Measurements from ENCODE around the gene OR6C3.
"Not testable (repeated sequence)": the region's sequence is repeated elsewhere in the genome, so short reads cannot be mapped to it uniquely, and the experiment has no call there.

OR6C3 gene

DNA sequence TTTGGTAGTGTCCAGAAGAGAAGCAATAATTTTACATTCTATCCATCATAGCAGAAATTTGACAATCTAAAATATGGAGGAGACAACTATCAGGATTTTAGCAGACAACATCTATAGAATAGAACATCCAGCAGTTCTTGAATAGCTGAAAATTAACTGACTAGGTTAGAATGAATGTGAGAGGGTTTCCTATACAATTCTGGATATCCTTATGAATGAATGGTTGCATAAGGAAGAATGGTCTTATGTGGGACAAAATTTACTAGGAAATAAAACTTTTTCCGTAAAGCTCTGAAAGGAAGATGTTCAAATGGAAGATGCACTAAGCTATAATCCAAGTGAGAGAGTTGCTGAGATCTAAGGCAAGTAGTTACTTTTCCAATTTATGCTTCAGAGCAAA is at the start of gene OR6C3:
OR6C3 (plus strand) TSS at position 301 of the 400 bp plus-strand sequence. CDS start 955 bp downstream, outside the sequence.
- no peak for DNase-seq

GRCh38 chr12:55280991-55281390 is 49.6 kb upstream of the OR6C3 start:
- DNase-seq: no peak

DNA sequence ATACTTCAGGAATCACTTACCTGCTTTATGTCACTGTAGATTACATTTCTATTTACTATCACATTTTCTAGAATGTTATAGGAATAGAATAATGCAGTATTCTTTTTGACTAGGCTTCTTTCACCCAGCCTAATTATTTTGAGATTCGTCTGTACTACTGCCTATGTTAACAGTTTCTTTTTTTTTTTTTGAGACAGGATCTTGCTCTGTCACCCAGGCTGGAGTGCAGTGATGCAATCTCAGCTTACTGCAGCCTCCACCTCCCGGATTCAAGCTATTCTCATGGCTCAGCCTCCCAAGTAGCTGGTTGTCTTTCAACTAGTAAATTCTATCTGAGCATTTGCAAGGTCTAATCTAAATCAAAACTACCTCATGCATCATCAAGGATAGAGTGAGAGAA is 40.5 kb upstream of the OR6C3 start:
- no peak for DNase-seq

GRCh38 chr12:55296469-55296868 is 34.1 kb upstream of the OR6C3 start, which contains the start of gene OR6C6:
OR6C6 (minus strand) TSS chr12:55296569; CDS start chr12:55295232, 1,337 bp downstream.
- DNase-seq: no peak

DNA sequence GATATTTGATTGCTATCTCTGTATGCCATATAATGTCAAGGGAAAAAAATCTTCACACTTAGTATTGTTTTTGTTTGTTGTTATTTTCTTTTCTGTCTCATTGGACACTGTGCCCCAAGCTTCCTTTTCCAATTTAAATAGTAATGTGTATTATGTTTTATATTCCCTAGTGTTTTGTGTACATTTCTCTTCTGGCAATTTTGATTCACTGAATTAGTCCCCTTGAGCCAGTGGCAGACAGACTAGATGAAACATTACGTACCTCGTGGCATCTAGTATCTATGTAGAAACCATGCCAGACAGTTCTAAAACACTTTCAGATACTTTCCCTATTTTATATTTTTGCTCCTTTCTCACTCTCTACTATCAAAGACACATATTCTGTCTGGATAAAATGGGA is 16.5 kb upstream of the OR6C3 start, which contains the start of gene OR6C1:
OR6C1 (plus strand) TSS at position 301 of the 400 bp plus-strand sequence. CDS start 6,257 bp downstream, outside the sequence.
- no peak for DNase-seq

DNA sequence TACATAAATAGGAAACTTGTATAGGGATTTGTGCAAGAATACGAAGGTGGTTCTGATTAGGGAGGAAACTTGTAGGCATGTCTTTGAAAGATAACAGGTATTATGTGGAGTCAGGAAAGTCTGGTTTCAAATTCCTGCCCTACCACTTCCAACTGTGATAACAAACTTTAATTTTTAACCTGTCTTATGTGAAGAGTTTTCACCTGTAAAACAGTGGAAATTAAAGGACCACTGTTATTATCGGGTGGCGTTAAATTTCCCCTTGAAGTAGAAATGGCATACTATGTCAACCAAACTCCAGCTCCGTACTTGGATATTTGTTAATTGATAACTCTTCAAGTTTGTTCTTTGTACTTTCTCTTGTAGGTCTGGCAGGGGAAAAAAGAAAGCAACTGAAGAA is 10.3 kb upstream of the OR6C3 start:
- no peak for DNase-seq

DNA sequence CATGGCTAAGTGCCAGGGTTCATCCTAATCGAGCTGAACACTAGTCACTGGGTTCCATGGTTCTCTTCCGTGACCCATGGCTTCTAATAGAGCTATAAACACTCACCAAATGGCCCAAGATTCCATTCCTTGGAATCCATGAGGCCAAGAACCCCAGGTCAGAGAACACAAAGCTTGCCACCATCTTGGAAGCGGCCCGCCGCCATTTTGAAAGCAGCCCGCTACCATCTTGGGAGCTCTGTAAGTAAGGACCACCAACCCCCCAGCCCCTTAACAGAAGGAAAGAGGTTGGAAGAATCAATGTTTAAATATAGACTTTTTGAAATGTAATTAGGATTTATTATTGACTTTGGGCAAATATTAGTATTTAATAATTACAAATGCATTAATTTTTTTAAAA is 4.7 kb upstream of the OR6C3 start:
- DNase-seq: not testable (repeated sequence)

DNA sequence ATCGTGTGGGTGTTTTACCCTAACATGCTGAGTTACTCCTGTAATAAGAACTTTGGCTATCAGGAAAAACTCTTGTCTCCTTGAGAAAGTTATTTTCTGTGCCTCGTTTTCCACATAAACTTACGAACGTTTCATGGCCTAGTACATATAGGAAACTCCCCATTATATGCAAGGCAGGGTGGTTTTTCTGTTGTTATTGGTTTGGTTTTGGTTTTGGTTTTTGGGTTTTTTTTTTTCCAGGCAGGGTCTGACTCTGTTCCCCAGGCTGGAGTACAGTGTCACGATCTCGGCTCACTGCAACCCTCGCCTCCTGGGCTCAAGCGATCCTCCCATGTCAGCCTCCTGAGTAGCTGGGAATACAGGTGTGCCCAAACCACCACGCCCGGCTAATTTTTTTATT is 5.5 kb downstream of the OR6C3 start:
- no peak for DNase-seq

DNA sequence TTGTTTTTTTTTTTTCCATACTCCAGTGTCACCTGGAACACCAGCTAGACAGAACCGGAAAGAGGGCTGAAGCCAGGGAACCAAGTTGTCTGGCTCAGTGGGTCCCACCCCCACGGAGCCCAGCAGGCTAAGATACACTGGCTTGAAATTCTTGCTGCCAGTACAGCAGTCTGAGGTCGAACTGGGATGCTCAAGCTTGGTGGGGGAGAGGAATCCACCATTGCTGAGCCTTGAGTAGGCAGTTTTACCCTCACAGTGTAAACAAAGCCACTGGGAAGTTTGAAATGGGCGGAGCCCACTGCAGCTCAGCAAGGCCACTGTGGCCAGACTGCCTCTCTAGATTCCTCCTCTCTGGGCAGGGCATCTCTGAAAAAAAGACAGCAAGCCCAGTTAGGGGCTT is 24.8 kb downstream of the OR6C3 start:
- DNase-seq: not testable (repeated sequence)

DNA sequence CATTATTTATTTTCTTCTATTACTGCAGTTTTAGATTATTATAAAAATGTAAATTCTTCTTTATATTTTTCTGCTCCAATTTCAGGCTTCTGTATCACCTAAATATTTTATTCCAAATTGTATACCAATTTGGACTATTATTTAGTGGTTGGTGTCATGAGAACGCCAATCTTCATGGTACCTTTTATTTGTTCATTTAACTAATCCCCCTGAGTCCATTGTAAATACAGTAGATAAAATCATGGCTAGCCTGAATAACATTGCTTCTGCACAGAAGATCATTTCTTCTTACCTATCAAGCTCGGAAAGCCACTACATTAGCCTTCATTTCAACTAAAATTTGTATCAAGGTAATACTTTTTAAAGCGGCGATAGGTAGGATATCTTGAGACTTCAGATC is 32.1 kb downstream of the OR6C3 start, which contains the start of gene OR6C75:
OR6C75 (plus strand) TSS at position 301 of the 400 bp plus-strand sequence. CDS start 2,136 bp downstream, outside the sequence.
- DNase-seq: no peak

- no peak for DNase-seq
Observed at GRCh38 chr12:55365086-55365485, 34.5 kb downstream of the OR6C3 start.

DNA sequence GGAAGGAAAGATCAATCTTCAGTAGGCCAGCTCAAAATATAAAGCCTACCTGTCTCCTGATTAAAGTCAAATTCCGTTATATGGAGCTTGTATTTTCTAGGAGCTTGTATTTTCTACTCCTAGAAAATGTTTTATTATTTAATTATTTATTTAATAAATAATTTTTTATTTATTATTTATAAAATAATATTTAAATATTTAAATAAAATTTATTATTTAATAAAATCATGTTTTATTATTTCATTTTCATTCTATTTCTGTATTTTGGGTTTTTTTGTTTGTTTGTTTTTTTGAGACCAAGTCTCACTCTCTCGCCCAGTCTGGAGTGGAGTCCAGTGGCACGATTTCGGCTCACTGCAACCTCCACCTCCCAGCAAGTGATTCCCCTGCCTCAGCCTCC is 42.0 kb downstream of the OR6C3 start:
- no peak for DNase-seq
